Sigmoid colon (tissue), 7 donors: ENCODE measurements around the gene GPC3. TPM values are rescaled to one million over a fixed set of nuclear protein-coding genes. Genes with fewer than 3 reads are reported as not detected.
"Not testable (repeated sequence)": the region's sequence is repeated elsewhere in the genome, so short reads cannot be mapped to it uniquely, and the experiment has no call there.

ENCODE experiments used
- DNase-seq: peaks from one replicate; pipeline ENCODE4 v3.0.0-alpha.2; 2019
- H3K27ac ChIP-seq, 4 donors: fragments of 200-600 bp; sonication (generic); one replicate each; pipeline ENCODE4 v1.5.1; 2016 to 2019; ENCODE audit warnings: mild to moderate bottlenecking in 1 of 4
- H3K27me3 ChIP-seq, 3 donors: fragments of 200-600 bp; sonication (generic); one replicate each; pipeline ENCODE4 v1.5.1; 2019; ENCODE audit warnings: mild to moderate bottlenecking in 1 of 3
- H3K36me3 ChIP-seq, 4 donors: fragments of 200-600 bp; sonication (generic); one replicate each; pipeline ENCODE4 v1.5.1; 2016 to 2019
- H3K4me1 ChIP-seq, 4 donors: fragments of 200-600 bp; sonication (generic); one replicate each; pipeline ENCODE4 v1.5.1; 2017 to 2019
- H3K4me3 ChIP-seq, 4 donors: fragments of 200-600 bp; sonication (generic); one replicate each; pipeline ENCODE4 v1.5.1; 2017 to 2019; ENCODE audit warnings: mild to moderate bottlenecking in 2 of 4, moderate library complexity in 1 of 4
- H3K9me3 ChIP-seq, 4 donors: fragments of 200-600 bp in 3 of 4; sonication (generic) in 3 of 4; one replicate each; pipeline versions ENCODE4 v1.5.1 to v1.6.1; 2013 to 2019
- EP300 ChIP-seq, 4 donors: sonication (generic); formaldehyde crosslinking; IDR thresholded peaks; one replicate each; pipeline ENCODE4 v1.6.1; 2017; ENCODE audit warnings: antibody characterized with exemption in 4 of 4
- POLR2A ChIP-seq, 2 donors: fragments of 450-650 bp; IDR thresholded peaks; one replicate each; pipeline ENCODE4 v1.6.1; 2016; ENCODE audit warnings: antibody characterized with exemption in 2 of 2, mild to moderate bottlenecking in 2 of 2, moderate library complexity in 2 of 2
- POLR2AphosphoS5 ChIP-seq, 4 donors: sonication (generic); formaldehyde crosslinking; IDR thresholded peaks; one replicate each; pipeline ENCODE4 v1.6.1; 2017; ENCODE audit warnings: antibody characterized with exemption in 4 of 4
- WGBS, 2 donors: extraction: QIAGEN DNeasy Blood & Tissue Kit; methylation state at CpG; one replicate each; pipeline ENCODE4 v1.1.7; 2013; 5-methylcytosine and 5-hydroxymethylcytosine counted together
- intact Hi-C: fragments of 100-400 bp; cut with DNase I; formaldehyde crosslinking; loops from one replicate; pipeline ENCODE4 v1.15.1; 2023
- polyA plus RNA-seq, 3 donors: library from polyadenylated mRNA; stranded (reverse); fragments of 200-250 nt; gene quantifications; one replicate each; pipeline ENCODE4 v1.2.3, GENCODE V29; 2013
- total RNA-seq, 4 donors: library from RNA; depleted of rRNA; stranded (reverse); fragments of >200 nt; gene quantifications; one replicate each; pipeline ENCODE4 v1.1.0, GENCODE V29; 2016
- TF ChIP-seq, protein P1 (sequence below), 4 experiments: fragments of 450-650 bp in 3 of 4; fragments of 200-600 bp in 1 of 4; IDR thresholded peaks; one replicate each; pipeline ENCODE4 v1.5.1; 2016 to 2019; ENCODE audit warnings: antibody characterized with exemption in 4 of 4, mild to moderate bottlenecking in 3 of 4, moderate library complexity in 2 of 4
- donor health status: healthy with polysubstance abuse.
- donor health status: Bipolar disorder and iron deficiency.
- donor health status: healthy.

The GPC3 gene
- total and polyA plus RNA-seq, 7 donors, result 0.46 to 31.4 (median 2.7) TPM

DNA sequence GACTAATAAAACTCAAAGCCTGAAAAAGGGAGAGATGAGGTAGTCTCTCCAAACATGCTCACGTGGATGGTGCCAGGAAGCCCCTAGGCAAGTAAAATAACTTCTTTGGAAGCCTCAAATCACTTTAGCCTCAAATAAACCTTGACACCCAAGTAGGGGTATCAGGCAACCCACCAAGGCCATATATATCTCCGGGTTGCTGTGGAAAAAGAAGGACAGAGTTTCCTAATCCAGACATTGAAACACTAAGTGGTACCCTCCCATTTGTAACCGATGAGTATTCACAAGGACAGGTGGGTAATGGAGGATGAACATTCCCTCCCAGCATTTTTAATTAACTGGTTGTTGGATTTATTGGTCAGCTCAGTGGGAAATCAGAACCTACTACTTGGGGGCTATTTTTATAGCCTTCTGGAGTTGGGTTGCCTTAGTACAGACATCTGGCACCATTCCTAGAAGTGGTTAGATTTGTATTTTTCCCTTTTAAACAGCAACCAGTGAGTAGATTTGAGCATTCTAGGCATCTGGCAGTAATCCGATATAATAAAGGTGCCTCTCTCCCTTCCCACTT lies 87.7 kb downstream of the GPC3 start:
- H3K4me3 ChIP-seq, result no peak overlapping the region
- no peak overlapping the region for H3K27ac ChIP-seq
- H3K4me1 ChIP-seq, result no peaks in the 10 kb centered on the region
- no peak for TF ChIP-seq POLR2AphosphoS5 (IDR thresholded peaks at IDR 0.05)
- TF ChIP-seq, protein P1, sequence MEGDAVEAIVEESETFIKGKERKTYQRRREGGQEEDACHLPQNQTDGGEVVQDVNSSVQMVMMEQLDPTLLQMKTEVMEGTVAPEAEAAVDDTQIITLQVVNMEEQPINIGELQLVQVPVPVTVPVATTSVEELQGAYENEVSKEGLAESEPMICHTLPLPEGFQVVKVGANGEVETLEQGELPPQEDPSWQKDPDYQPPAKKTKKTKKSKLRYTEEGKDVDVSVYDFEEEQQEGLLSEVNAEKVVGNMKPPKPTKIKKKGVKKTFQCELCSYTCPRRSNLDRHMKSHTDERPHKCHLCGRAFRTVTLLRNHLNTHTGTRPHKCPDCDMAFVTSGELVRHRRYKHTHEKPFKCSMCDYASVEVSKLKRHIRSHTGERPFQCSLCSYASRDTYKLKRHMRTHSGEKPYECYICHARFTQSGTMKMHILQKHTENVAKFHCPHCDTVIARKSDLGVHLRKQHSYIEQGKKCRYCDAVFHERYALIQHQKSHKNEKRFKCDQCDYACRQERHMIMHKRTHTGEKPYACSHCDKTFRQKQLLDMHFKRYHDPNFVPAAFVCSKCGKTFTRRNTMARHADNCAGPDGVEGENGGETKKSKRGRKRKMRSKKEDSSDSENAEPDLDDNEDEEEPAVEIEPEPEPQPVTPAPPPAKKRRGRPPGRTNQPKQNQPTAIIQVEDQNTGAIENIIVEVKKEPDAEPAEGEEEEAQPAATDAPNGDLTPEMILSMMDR (IDR thresholded peaks at IDR 0.05), result no peak
- no peak for TF ChIP-seq POLR2A (IDR thresholded peaks at IDR 0.05)
- TF ChIP-seq EP300 (IDR thresholded peaks at IDR 0.05), result no peak
- no peaks in the 10 kb centered on the region for H3K27me3 ChIP-seq
- H3K36me3 ChIP-seq, result no peaks in the 10 kb centered on the region
- no peak for DNase-seq
- no peaks in the 10 kb centered on the region for H3K9me3 ChIP-seq
- 82% methylated on average over 4 of the region's 4 CpGs for WGBS, 2 donors
- intact Hi-C loops, result no loop called here

DNA sequence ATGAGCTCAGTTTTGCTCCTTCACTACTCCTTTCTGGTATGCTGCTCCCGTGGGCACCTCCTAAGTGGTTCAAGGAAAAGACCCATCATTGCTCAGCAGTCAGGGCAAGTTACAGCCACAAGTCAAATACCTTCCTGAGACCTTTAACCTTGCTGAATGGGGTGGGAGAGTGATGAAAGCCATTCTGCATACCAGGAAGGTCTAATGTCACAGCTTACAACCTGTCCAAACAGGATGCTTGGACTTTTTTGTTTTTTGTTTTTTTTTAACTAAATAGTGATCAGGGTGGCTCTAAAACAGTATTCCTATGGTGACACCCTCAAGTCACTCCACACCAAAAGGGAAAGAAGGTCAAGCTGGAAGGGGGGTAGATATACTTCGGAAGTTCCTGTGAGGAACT lies 93.1 kb downstream of the GPC3 start:
- H3K27me3 ChIP-seq, result no peaks in the 10 kb centered on the region
- no peaks in the 10 kb centered on the region for H3K4me1 ChIP-seq
- TF ChIP-seq, protein P1 (IDR thresholded peaks at IDR 0.05), result no peak
- TF ChIP-seq EP300 (IDR thresholded peaks at IDR 0.05) (no peak), POLR2AphosphoS5 (IDR thresholded peaks at IDR 0.05) (no peak), POLR2A (IDR thresholded peaks at IDR 0.05) (no peak)
- H3K4me3 ChIP-seq, result no peak overlapping the region
- intact Hi-C loops, result no loop called here
- H3K36me3 ChIP-seq, result no peaks in the 10 kb centered on the region
- no peaks in the 10 kb centered on the region for H3K9me3 ChIP-seq
- H3K27ac ChIP-seq, result no peak overlapping the region
- no peak for DNase-seq
- WGBS, 2 donors, result 57 to 68% methylated on average over 2 of the region's 2 CpGs

DNA sequence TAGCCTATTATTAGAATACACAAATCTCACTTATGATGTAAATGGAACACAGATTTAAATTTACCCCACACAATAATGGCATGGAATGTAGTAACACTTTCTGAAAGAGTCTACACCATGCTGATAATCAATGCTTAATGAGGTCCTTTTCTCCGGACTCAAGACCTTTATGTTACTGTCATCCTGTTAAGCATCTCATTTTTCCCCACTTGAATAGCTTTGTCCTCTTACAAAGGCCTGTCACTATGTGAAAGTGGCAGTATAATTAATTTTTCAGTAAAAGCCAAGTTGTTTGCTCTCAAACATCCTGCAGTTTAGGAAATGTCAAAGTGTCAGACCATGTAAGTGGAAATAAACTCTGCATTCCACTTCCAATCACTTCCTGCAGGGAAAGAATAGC lies 96.4 kb downstream of the GPC3 start:
- Histone ChIP-seq H3K9me3 (no peaks in the 10 kb centered on the region), H3K4me3 (no peak overlapping the region), H3K27me3 (no peaks in the 10 kb centered on the region), H3K27ac (no peak overlapping the region), H3K4me1 (no peaks in the 10 kb centered on the region), H3K36me3 (no peaks in the 10 kb centered on the region)
- intact Hi-C loops, result no loop called here
- 88 to 95% methylated on average over 1 of the region's 1 CpG for WGBS, 2 donors
- TF ChIP-seq POLR2A (IDR thresholded peaks at IDR 0.05) (no peak), EP300 (IDR thresholded peaks at IDR 0.05) (no peak), POLR2AphosphoS5 (IDR thresholded peaks at IDR 0.05) (no peak)
- TF ChIP-seq, protein P1 (IDR thresholded peaks at IDR 0.05), result no peak
- no peak for DNase-seq

DNA sequence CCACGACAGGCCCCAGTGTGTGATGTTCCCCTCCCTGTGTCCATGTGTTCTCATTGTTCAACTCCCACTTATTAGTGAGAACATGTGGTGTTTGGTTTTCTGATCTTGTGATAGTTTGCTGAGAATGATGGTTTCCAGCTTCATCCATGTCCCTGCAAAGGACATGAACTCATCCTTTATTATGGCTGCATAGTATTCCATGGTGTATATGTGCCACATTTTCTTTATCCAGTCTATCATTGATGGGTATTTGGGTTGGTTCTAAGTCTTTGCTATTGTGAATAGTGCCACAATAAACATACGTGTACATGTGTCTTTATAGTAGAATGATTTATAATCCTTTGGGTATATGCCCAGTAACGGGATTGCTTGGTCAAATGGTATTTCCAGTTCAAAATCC lies 97.3 kb downstream of the GPC3 start:
- intact Hi-C loops, result not testable (repeated sequence)
- 74 to 93% methylated on average over 3 of the region's 3 CpGs for WGBS, 2 donors

DNA sequence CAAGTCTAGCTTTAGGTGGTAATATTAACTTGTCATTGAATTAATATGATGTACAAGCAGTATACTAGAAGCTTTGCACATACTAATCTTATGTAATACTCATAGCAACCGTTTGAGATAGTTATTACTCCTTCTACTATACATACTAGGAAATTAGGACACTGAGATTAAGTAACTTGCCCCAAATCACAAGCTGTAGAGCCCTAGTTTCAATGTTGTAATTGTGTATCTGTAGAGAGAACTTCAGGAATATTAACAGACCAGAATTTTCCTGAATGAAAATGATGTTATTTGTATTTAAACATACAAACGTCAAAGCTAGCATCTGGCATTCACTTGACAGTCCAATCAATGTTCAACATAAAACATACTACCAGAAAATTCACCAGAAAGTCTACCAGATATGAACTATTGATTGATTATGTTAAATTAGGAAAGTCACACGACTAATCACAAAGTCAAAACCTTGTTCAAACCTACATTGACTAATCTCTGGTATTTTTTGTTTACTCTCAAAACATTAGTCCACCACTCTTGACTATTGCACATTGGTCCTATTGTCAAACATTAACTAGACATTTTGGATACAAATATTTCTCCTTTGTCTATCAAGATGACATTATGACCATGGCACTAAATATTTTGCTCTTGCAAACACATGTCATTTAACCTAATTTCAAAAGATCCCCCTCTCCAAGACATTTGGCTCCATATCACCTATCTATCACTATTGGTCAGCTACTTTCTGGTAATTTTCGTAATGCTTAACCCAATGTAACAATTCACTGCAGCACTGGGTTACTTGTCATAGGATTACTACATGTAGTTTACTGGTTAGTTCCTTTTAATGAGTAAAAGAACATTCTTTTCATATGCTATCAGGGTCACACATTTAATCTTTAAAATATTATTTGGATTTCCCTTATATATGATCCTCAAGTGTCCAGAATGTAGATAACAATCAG lies 100.7 kb downstream of the GPC3 start:
- no peak for DNase-seq
- whole genome bisulfite sequencing, 2 donors, result 60 to 77% methylated on average over 4 of the region's 4 CpGs
- no peaks in the 10 kb centered on the region for H3K27me3 ChIP-seq
- H3K36me3 ChIP-seq, result no peaks in the 10 kb centered on the region
- TF ChIP-seq POLR2A (IDR thresholded peaks at IDR 0.05) (no peak), EP300 (IDR thresholded peaks at IDR 0.05) (no peak), POLR2AphosphoS5 (IDR thresholded peaks at IDR 0.05) (no peak)
- TF ChIP-seq, protein P1 (IDR thresholded peaks at IDR 0.05), result no peak
- no peak overlapping the region for H3K4me3 ChIP-seq
- no peaks in the 10 kb centered on the region for H3K9me3 ChIP-seq
- H3K4me1 ChIP-seq, result no peaks in the 10 kb centered on the region
- H3K27ac ChIP-seq, result no peak overlapping the region
- intact Hi-C loops, result no loop called here

More for the DNA sequence above, 97.3 kb downstream of the GPC3 start:
- not testable (repeated sequence) for H3K4me3 ChIP-seq, H3K4me1 ChIP-seq, DNase-seq, H3K27ac ChIP-seq, H3K36me3 ChIP-seq, H3K27me3 ChIP-seq, H3K9me3 ChIP-seq
